GM23248 (cell line): ENCODE measurements around the gene KRT83. TPM values are rescaled to one million over a fixed set of nuclear protein-coding genes. Genes with fewer than 3 reads are reported as not detected.
"Not testable (repeated sequence)": the region's sequence is repeated elsewhere in the genome, so short reads cannot be mapped to it uniquely, and the experiment has no call there.

Source experiments
- DNase-seq: peaks from one replicate; pipeline ENCODE4 v3.0.0-alpha.2; 2015
- H2AFZ ChIP-seq: fragments of 200-600 bp; sonication (generic); 2 replicates; pipeline ENCODE4 v1.6.1; 2016; ENCODE audit warnings: antibody characterized with exemption
- H3F3A ChIP-seq: fragments of 200-600 bp; sonication (generic); 2 replicates; pipeline ENCODE4 v1.6.1; 2016; ENCODE audit warnings: mild to moderate bottlenecking, antibody characterized with exemption, mixed run types; ENCODE audit not compliant: insufficient read depth
- H3K27ac ChIP-seq: fragments of 200-600 bp; sonication (generic); 2 replicates; pipeline ENCODE4 v1.5.1; 2016; ENCODE audit warnings: mild to moderate bottlenecking
- H3K27me3 ChIP-seq: fragments of 200-600 bp; sonication (generic); replicated peaks from 2 replicates; pipeline ENCODE4 v1.6.1; 2016; ENCODE audit warnings: mild to moderate bottlenecking; ENCODE audit not compliant: insufficient read depth
- H3K36me3 ChIP-seq: fragments of 200-600 bp; sonication (generic); 2 replicates; pipeline ENCODE4 v1.6.1; 2016; ENCODE audit warnings: low read depth, mild to moderate bottlenecking
- H3K4me1 ChIP-seq: fragments of 200-600 bp; sonication (generic); 2 replicates; pipeline ENCODE4 v1.6.1; 2016; ENCODE audit warnings: mild to moderate bottlenecking; ENCODE audit not compliant: insufficient read depth
- H3K4me2 ChIP-seq: fragments of 200-600 bp; sonication (generic); one replicate; pipeline ENCODE4 v1.6.1; 2016; ENCODE audit warnings: mild to moderate bottlenecking; ENCODE audit not compliant: unreplicated experiment
- H3K4me3 ChIP-seq: fragments of 200-600 bp; sonication (generic); 2 replicates; pipeline ENCODE4 v1.5.1; 2016; ENCODE audit warnings: mild to moderate bottlenecking
- H3K79me2 ChIP-seq: fragments of 200-600 bp; sonication (generic); 2 replicates; pipeline ENCODE4 v1.6.1; 2016; ENCODE audit warnings: mild to moderate bottlenecking; ENCODE audit not compliant: insufficient read depth
- H3K9ac ChIP-seq: fragments of 200-600 bp; sonication (generic); 2 replicates; pipeline ENCODE4 v1.6.1; 2016; ENCODE audit warnings: mild to moderate bottlenecking
- H3K9me2 ChIP-seq: fragments of 200-600 bp; sonication (generic); 2 replicates; pipeline ENCODE4 v1.6.1; 2016; ENCODE audit warnings: mixed run types, mild to moderate bottlenecking, moderate library complexity; ENCODE audit not compliant: insufficient read depth
- H3K9me3 ChIP-seq: fragments of 200-600 bp; sonication (generic); one replicate; pipeline ENCODE4 v1.6.1; 2017; ENCODE audit warnings: low read depth
- H4K20me1 ChIP-seq: fragments of 200-600 bp; sonication (generic); 2 replicates; pipeline ENCODE4 v1.6.0; 2016; ENCODE audit not compliant: insufficient read depth
- EZH2 ChIP-seq: fragments of 200-600 bp; sonication (generic); IDR thresholded peaks from 2 replicates; pipeline ENCODE4 v1.6.1; 2018; ENCODE audit warnings: antibody characterized with exemption, mild to moderate bottlenecking; ENCODE audit not compliant: insufficient read depth, poor library complexity, severe bottlenecking
- EZH2phosphoT487 ChIP-seq: fragments of 200-600 bp; sonication (generic); IDR thresholded peaks from 2 replicates; pipeline ENCODE4 v1.6.1; 2018; ENCODE audit warnings: antibody characterized with exemption, moderate library complexity, mild to moderate bottlenecking, low read depth; ENCODE audit not compliant: insufficient read depth
- WGBS, 2 experiments: methylation state at CpG; one replicate each; pipeline ENCODE4 v1.1.6; 2015 to 2017; ENCODE audit warnings: low lambda C conversion rate in 2 of 2, low coverage in 1 of 2; ENCODE audit errors: missing lambda C conversion rate in 2 of 2; 5-methylcytosine and 5-hydroxymethylcytosine counted together
- in situ Hi-C: fragments of 300-500 bp; cut with MboI; formaldehyde crosslinking; loops from 2 replicates; pipeline ENCODE4 v1.15.0; 2020
- polyA plus RNA-seq: library from polyadenylated mRNA; unstranded; fragments of >200 nt; fragmentation: Nextera tagmentation; extraction: Ambion mirVana; gene quantifications from 2 replicates; pipeline ENCODE4 v1.2.1, GENCODE V29; 2016
- total RNA-seq: library from RNA; depleted of rRNA; stranded (reverse); fragments of >200 nt; shearing (Covaris generic); gene quantifications from 2 replicates; pipeline ENCODE4 v1.2.3, GENCODE V29; 2014

The KRT83 gene
- total and polyA plus RNA-seq, 2 experiments from 2014 or later: not detected

DNA sequence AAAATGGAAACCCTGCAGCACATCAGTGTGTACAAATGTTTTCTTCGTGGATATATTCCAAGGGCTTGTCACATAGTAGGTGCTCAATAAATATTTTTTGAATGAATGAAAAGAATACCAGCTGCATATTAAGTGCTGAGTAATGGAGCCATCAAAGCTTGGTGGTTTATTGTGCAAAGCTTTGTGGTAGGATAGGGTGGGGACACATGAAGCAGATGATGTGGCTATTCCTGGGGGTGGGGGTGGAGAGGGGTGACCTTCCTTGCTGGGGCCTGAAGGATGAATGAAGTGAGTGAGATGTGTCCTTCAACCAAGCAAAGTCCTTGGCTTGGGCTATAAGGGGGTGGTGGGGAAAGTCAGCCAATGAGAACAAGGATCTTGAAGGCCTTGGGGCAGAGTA, 25.5 kb downstream of the KRT83 start:
- H2AFZ ChIP-seq: no peak overlapping the region
- no peaks in the 10 kb centered on the region for H3K36me3 ChIP-seq
- no peak overlapping the region for H3K4me2 ChIP-seq
- H3F3A ChIP-seq: no peaks in the 10 kb centered on the region
- WGBS, 2 experiments: 18 to 45% methylated on average over 1 of the region's 1 CpG
- H3K9me2 ChIP-seq: no peaks in the 10 kb centered on the region
- DNase-seq: peak; percentile 45
- peaks cover 27% of the 10 kb centered on the region for H3K27me3 ChIP-seq
- no peaks in the 10 kb centered on the region for H4K20me1 ChIP-seq
- in situ Hi-C loops: no loop called here
- no peaks in the 10 kb centered on the region for H3K79me2 ChIP-seq
- no peak for TF ChIP-seq EZH2
- no peak for TF ChIP-seq EZH2phosphoT487
- H3K9me3 ChIP-seq: no peaks in the 10 kb centered on the region
- H3K27ac ChIP-seq: no peak overlapping the region
- 0 out of 2 replicates have a peak, but pooled peaks cover 5% of the 10 kb centered on the region for H3K4me1 ChIP-seq
- H3K9ac ChIP-seq: no peak overlapping the region
- H3K4me3 ChIP-seq: no peak overlapping the region

GRCh38 chr12:52294803-52295202, 26.4 kb downstream of the KRT83 start:
- in situ Hi-C loops: no loop called here
- H3K27me3 ChIP-seq: peaks cover 26% of the 10 kb centered on the region
- WGBS, 2 experiments: 6 to 12% methylated on average over 1 of the region's 1 CpG

DNA sequence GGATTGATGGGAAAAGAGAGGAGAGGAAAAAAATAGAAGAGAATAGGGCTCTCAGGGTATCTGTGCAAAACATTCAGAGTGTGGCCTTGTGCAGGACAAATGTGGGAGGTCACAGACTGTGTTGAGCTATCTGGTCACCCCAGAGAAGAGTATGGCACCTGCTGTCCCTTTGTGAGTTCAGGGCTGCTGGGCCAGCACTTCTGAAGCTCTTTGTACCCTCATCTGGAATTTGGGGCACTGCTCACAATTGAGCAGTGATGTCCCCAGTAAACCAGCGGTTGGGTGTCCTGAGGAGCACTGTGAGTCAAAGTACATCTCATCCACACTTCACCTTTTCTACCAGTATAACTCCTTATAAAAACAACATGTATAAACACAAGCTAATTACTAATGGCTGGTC, 27.3 kb downstream of the KRT83 start:
- H3K9ac ChIP-seq: no peak overlapping the region
- no peaks in the 10 kb centered on the region for H3K36me3 ChIP-seq
- H3K9me2 ChIP-seq: no peaks in the 10 kb centered on the region
- no peak overlapping the region for H3K4me2 ChIP-seq
- no peak overlapping the region for H3K27ac ChIP-seq
- H3K27me3 ChIP-seq: peaks cover 18% of the 10 kb centered on the region; the same call in 1 of the 2 replicates
- H2AFZ ChIP-seq: no peak overlapping the region
- H3K4me1 ChIP-seq: 0 out of 2 replicates have a peak, but pooled peaks cover 5% of the 10 kb centered on the region
- H3K4me3 ChIP-seq: no peak overlapping the region
- 88 to 92% methylated on average over 1 of the region's 1 CpG for WGBS, 2 experiments
- in situ Hi-C loops: no loop called here
- no peak for DNase-seq
- H3K79me2 ChIP-seq: no peaks in the 10 kb centered on the region
- no peaks in the 10 kb centered on the region for H3F3A ChIP-seq
- H4K20me1 ChIP-seq: no peaks in the 10 kb centered on the region
- no peaks in the 10 kb centered on the region for H3K9me3 ChIP-seq
- no peak for TF ChIP-seq EZH2phosphoT487
- no peak for TF ChIP-seq EZH2

More at GRCh38 chr12:52294803-52295202, 26.4 kb downstream of the KRT83 start:
- Histone ChIP-seq H3K4me2 (no peak overlapping the region), H3F3A (no peaks in the 10 kb centered on the region), H2AFZ (no peak overlapping the region), H3K27ac (no peak overlapping the region), H3K9me3 (no peaks in the 10 kb centered on the region), H4K20me1 (no peaks in the 10 kb centered on the region), H3K36me3 (no peaks in the 10 kb centered on the region), H3K79me2 (no peaks in the 10 kb centered on the region), H3K4me1 (0 out of 2 replicates have a peak, but pooled peaks cover 5% of the 10 kb centered on the region), H3K4me3 (no peak overlapping the region), H3K9ac (no peak overlapping the region), H3K9me2 (no peaks in the 10 kb centered on the region)
- TF ChIP-seq EZH2phosphoT487: no peak
- no peak for TF ChIP-seq EZH2
- DNase-seq: no peak

GRCh38 chr12:52291267-52291935, 29.8 kb downstream of the KRT83 start, which contains the start of gene KRT81:
Gene KRT81, minus strand, starts transcription at chr12:52291534. Its CDS starts 69 bp downstream, at chr12:52291465.
- H3K4me2 ChIP-seq: no peak within 1 kb of the TSS
- TF ChIP-seq EZH2: no peak
- TF ChIP-seq EZH2phosphoT487: no peak
- H3K9me3 ChIP-seq: no peaks in the 10 kb centered on the region
- H2AFZ ChIP-seq: no peak within 1 kb of the TSS
- no peaks in the 10 kb centered on the region for H3K27me3 ChIP-seq
- H3K9me2 ChIP-seq: no peaks in the 10 kb centered on the region
- no peak within 1 kb of the TSS for H3K9ac ChIP-seq
- H3K4me3 ChIP-seq: no peak within 1 kb of the TSS
- H3F3A ChIP-seq: no peaks in the 10 kb centered on the region
- in situ Hi-C loops: no loop called here
- DNase-seq: no peak
- no peaks in the 10 kb centered on the region for H4K20me1 ChIP-seq
- no peaks in the 10 kb centered on the region for H3K79me2 ChIP-seq
- H3K27ac ChIP-seq: no peak within 1 kb of the TSS
- WGBS, 2 experiments: 55 to 62% methylated on average over 11 to 18 of the region's 32 CpGs
- H3K4me1 ChIP-seq: 0 out of 2 replicates have a peak, but pooled peaks cover 5% of the 10 kb centered on the region
- H3K36me3 ChIP-seq: no peaks in the 10 kb centered on the region

- H3K27me3 ChIP-seq, in situ Hi-C loops, H3K4me3 ChIP-seq, DNase-seq, H3K4me1 ChIP-seq, H3K27ac ChIP-seq, H2AFZ ChIP-seq, H3K79me2 ChIP-seq, H3K9ac ChIP-seq, H3K9me3 ChIP-seq, H3F3A ChIP-seq, H3K4me2 ChIP-seq, H3K9me2 ChIP-seq, H4K20me1 ChIP-seq, H3K36me3 ChIP-seq: not testable (repeated sequence)
- no CpG with 5 or more reads among the region's 5 CpGs for WGBS, 2 experiments
Observed at GRCh38 chr12:52290483-52291134, 30.6 kb downstream of the KRT83 start.

GRCh38 chr12:52287816-52288805, 33.1 kb downstream of the KRT83 start:
- H3K27me3 ChIP-seq, H3K36me3 ChIP-seq, H3K9ac ChIP-seq, H2AFZ ChIP-seq, H3K27ac ChIP-seq, DNase-seq, H3K9me3 ChIP-seq, H3K4me3 ChIP-seq, H3K4me2 ChIP-seq, H3K9me2 ChIP-seq, H3K79me2 ChIP-seq, H4K20me1 ChIP-seq, in situ Hi-C loops: not testable (repeated sequence)
- peaks cover 16% of the 10 kb centered on the region for H3K4me1 ChIP-seq
- peaks cover 12% of the 10 kb centered on the region for H3F3A ChIP-seq
- 96 to 98% methylated on average over 15 to 16 of the region's 17 CpGs for WGBS, 2 experiments
